Lower leg skin (tissue), 3 donors: ENCODE results near the gene PRKAA2.

ENCODE experiments used
- POLR2A ChIP-seq, 2 donors: fragments of 450-650 bp; IDR thresholded peaks; one replicate each; pipeline ENCODE4 v1.6.1; 2016 to 2017; ENCODE audit warnings: antibody characterized with exemption in 2 of 2, mild to moderate bottlenecking in 1 of 2, moderate library complexity in 1 of 2
- TF ChIP-seq, protein P1 (sequence below), 3 donors: fragments of 450-650 bp; IDR thresholded peaks; one replicate each; pipeline ENCODE4 v1.5.1; 2016; ENCODE audit warnings: antibody characterized with exemption in 3 of 3, mild to moderate bottlenecking in 3 of 3, moderate library complexity in 2 of 3

DNA sequence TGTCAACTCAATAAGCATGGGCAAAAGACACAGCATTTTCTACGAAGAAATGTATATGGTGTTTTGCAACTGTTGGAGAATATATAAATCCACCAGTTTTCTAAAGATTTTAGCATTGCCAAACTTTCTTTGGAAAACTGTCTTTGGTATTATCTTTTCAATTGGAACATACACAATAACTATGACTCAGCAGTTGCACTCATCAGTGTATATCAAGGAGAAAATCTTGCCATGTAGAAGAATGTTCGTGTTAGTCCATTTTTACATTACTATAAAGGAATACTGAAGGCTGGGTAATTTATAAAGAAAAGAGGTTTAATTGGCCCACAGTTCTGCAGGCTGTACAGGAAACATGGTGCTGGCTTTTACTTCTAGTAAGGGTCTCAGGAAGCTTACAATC lies 41.1 kb downstream of the PRKAA2 start:
- TF ChIP-seq, protein P1, sequence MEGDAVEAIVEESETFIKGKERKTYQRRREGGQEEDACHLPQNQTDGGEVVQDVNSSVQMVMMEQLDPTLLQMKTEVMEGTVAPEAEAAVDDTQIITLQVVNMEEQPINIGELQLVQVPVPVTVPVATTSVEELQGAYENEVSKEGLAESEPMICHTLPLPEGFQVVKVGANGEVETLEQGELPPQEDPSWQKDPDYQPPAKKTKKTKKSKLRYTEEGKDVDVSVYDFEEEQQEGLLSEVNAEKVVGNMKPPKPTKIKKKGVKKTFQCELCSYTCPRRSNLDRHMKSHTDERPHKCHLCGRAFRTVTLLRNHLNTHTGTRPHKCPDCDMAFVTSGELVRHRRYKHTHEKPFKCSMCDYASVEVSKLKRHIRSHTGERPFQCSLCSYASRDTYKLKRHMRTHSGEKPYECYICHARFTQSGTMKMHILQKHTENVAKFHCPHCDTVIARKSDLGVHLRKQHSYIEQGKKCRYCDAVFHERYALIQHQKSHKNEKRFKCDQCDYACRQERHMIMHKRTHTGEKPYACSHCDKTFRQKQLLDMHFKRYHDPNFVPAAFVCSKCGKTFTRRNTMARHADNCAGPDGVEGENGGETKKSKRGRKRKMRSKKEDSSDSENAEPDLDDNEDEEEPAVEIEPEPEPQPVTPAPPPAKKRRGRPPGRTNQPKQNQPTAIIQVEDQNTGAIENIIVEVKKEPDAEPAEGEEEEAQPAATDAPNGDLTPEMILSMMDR (IDR thresholded peaks at IDR 0.05) = no peak
- TF ChIP-seq POLR2A (IDR thresholded peaks at IDR 0.05) = no peak
